Measurements from ENCODE around the gene PGF.

Gene PGF

DNA sequence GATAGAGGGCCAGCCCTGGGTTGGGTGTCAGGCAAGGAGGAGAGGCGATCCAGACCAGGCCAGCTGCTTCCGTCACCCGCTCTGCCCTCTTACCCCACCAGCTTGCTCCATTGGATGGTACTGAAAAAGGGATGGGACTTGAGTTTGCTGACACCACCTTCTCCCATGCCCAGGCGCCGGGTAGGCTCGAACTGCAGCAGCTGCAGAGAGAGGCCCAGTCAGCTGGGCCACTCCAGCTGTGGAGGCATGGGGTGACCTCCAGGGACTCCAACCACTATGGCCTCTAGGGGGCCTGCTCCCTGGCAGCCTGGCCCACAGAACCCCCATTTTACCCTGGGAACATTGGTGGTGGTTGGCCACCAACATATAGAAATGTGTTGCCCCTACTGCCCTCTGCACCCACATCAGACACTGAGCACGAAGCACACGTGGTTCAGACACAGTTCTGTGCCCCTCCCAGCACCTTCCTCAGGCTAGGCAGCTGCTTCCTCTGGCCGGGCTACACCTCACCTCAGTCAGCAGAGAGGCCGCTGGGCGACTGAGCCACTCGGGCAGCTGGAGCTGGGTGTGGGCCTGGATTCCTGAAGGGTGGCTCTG lies 48.4 kb downstream of the PGF start:
- no peak overlapping the region for H2BK12ac ChIP-seq (ENCODE audit: low read length)
- no peak overlapping the region for H3K4ac ChIP-seq (ENCODE audit: low read length)
- H4K91ac ChIP-seq (ENCODE audit: low read depth, low read length, poor library complexity) = no peak overlapping the region
- no CpG with 5 or more reads among the region's 12 CpGs for WGBS, 2 donors (ENCODE audit: extremely low coverage in 2 of 2, insufficient read length in 2 of 2, insufficient replicate concordance in 1 of 2)
- no peak overlapping the region for H3K4me2 ChIP-seq (ENCODE audit: insufficient read depth, low read length, poor library complexity, severe bottlenecking)
- peaks cover 3 to 4% of the 10 kb centered on the region in 2 donors for H3K4me1 ChIP-seq (ENCODE audit: control insufficient read depth in 2 of 2, insufficient read depth in 1 of 2, low read depth in 1 of 2, low read length in 2 of 2)
- no peaks in the 10 kb centered on the region for H3K27me3 ChIP-seq (ENCODE audit: control insufficient read depth in 3 of 3, insufficient read depth in 3 of 3, low read depth in 1 of 3, low read length in 3 of 3)
- no peak overlapping the region for H2BK120ac ChIP-seq (ENCODE audit: low read depth, low read length)
- H2AK5ac ChIP-seq (ENCODE audit: low read depth, low read length) = no peak overlapping the region
- DNase-seq (ENCODE audit: low spot score) = no peak
- no peak overlapping the region for H2BK15ac ChIP-seq (ENCODE audit: low read length)
- no peak overlapping the region for H3K27ac ChIP-seq (replicated peaks; ENCODE audit: low read length)
- H3K4me3 ChIP-seq (ENCODE audit: low read length in 2 of 2) = no peak overlapping the region
- peak overlapping the region; percentile 60 for H3K23ac ChIP-seq (ENCODE audit: low read depth, low read length, poor library complexity)
- no peaks in the 10 kb centered on the region for H3K9me3 ChIP-seq (replicated peaks in 1 of 2; ENCODE audit: control insufficient read depth in 2 of 2, insufficient read depth in 1 of 2, low read depth in 1 of 2, low read length in 2 of 2)
- H4K8ac ChIP-seq (ENCODE audit: low read depth, low read length) = no peak overlapping the region
- no peak overlapping the region for H2AFZ ChIP-seq (ENCODE audit: low read length)
- H2BK5ac ChIP-seq (ENCODE audit: low read length) = no peak overlapping the region
- no peak overlapping the region for H3K18ac ChIP-seq (ENCODE audit: low read length)
- peak overlapping the region; percentile 27 for H3K14ac ChIP-seq (ENCODE audit: low read length)
- H3K9ac ChIP-seq (ENCODE audit: low read depth, low read length, poor library complexity) = no peak overlapping the region
- H3K36me3 ChIP-seq (replicated peaks in 1 of 2; ENCODE audit: control insufficient read depth in 2 of 2, insufficient read depth in 2 of 2, low read length in 2 of 2) = peaks cover 15 to 46% of the 10 kb centered on the region in 2 donors
- no peaks in the 10 kb centered on the region for H3K79me1 ChIP-seq (ENCODE audit: low read depth, low read length)

DNA sequence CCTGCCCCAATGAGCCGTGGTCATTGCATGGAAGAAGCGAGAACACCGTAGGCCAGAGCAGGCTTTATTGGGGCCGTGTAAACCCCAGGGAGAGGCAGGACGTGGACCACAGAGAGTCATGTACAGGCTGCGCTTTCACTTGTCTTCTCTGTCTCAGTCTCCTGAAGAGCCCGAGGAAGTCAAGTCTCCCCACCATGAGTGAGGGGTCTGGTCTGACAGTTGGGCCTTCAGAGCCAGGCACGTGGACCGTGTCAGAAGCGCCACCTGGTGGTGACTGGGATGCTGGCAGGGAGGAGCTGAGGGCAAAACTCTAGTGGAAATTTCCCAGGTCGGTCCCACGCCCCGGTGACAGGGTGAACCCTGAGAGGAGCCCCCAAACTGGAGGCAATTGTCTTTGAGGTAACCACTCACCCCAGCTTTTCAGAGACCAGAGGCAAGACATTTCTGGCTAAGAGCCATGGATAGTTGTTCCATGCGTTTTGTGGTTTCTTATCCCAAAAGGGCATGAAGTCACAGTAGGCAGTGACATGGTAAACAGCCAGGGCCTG lies 49.7 kb downstream of the PGF start:
- Histone ChIP-seq H3K18ac (ENCODE audit: low read length) (no peak overlapping the region), H4K8ac (ENCODE audit: low read depth, low read length) (no peak overlapping the region), H3K9me3 (replicated peaks in 1 of 2; ENCODE audit: control insufficient read depth in 2 of 2, insufficient read depth in 1 of 2, low read depth in 1 of 2, low read length in 2 of 2) (no peaks in the 10 kb centered on the region), H3K4me3 (ENCODE audit: low read length in 2 of 2) (peak overlapping the region in 1 of 2 donors; percentile 13), H3K4me2 (ENCODE audit: insufficient read depth, low read length, poor library complexity, severe bottlenecking) (no peak overlapping the region), H4K91ac (ENCODE audit: low read depth, low read length, poor library complexity) (no peak overlapping the region), H3K9ac (ENCODE audit: low read depth, low read length, poor library complexity) (no peak overlapping the region), H2BK12ac (ENCODE audit: low read length) (no peak overlapping the region), H2BK5ac (ENCODE audit: low read length) (no peak overlapping the region), H2BK120ac (ENCODE audit: low read depth, low read length) (no peak overlapping the region), H3K79me1 (ENCODE audit: low read depth, low read length) (no peaks in the 10 kb centered on the region), H3K4me1 (ENCODE audit: control insufficient read depth in 2 of 2, insufficient read depth in 1 of 2, low read depth in 1 of 2, low read length in 2 of 2) (peaks cover 3 to 4% of the 10 kb centered on the region in 2 donors), H3K4ac (ENCODE audit: low read length) (no peak overlapping the region), H2BK15ac (ENCODE audit: low read length) (no peak overlapping the region), H3K27ac (replicated peaks; ENCODE audit: low read length) (no peak overlapping the region), H3K27me3 (ENCODE audit: control insufficient read depth in 3 of 3, insufficient read depth in 3 of 3, low read depth in 1 of 3, low read length in 3 of 3) (no peaks in the 10 kb centered on the region), H2AFZ (ENCODE audit: low read length) (no peak overlapping the region), H3K23ac (ENCODE audit: low read depth, low read length, poor library complexity) (no peak overlapping the region), H2AK5ac (ENCODE audit: low read depth, low read length) (no peak overlapping the region), H3K36me3 (replicated peaks in 1 of 2; ENCODE audit: control insufficient read depth in 2 of 2, insufficient read depth in 2 of 2, low read length in 2 of 2) (peaks cover 24 to 60% of the 10 kb centered on the region in 2 donors), H3K14ac (ENCODE audit: low read length) (peak overlapping the region; percentile 4)
- DNase-seq (ENCODE audit: low spot score) = peak; percentile 55
- no CpG with 5 or more reads among the region's 14 CpGs for WGBS, 2 donors (ENCODE audit: extremely low coverage in 2 of 2, insufficient read length in 2 of 2, insufficient replicate concordance in 1 of 2)

DNA sequence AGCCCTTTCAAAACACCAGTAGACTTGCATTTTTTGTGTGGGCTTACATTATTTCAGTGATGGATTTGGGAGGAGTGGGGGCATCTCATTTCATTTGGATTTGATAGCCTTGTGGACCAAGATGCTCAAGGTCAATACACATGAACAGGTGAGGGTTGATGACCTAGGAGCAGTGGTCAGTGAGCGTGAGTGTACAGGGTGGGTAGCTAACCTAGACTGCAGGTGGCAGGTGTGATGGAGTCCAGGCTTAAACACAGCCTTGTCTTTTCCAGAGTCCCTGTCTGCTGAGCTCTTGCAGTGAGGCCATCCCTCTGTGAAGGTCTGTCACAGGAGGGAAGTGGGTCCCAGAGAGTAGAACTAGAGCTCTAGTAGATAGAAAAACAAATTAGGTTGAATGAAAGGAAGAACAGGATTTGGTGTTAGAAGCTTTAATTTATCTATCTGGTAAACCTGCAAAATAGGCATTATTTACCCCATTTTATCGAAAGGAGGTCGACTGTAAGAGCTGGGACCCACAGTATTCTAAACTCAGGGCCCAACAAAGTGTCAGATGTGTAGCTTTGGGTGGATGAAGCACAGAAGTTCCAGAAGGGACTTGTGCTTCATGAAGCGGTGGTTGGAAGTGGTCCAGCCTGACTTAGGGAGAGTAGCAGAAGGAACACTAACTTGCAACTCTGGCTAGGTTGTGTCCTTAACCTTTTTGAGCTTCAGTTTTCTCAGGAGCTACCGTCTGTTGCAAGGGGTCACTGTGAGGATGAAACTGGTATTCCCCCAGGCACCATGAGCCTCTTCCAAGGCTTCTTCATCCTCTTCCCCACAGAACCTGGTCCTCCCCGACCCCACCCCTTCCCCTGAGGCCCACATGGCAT lies 50.5 kb downstream of the PGF start:
- no peak overlapping the region for H3K4me3 ChIP-seq (ENCODE audit: low read length in 2 of 2)
- no peak overlapping the region for H3K4me2 ChIP-seq (ENCODE audit: insufficient read depth, low read length, poor library complexity, severe bottlenecking)
- no peak overlapping the region for H2BK15ac ChIP-seq (ENCODE audit: low read length)
- no peaks in the 10 kb centered on the region for H3K9me3 ChIP-seq (replicated peaks in 1 of 2; ENCODE audit: control insufficient read depth in 2 of 2, insufficient read depth in 1 of 2, low read depth in 1 of 2, low read length in 2 of 2)
- H3K27me3 ChIP-seq (ENCODE audit: control insufficient read depth in 3 of 3, insufficient read depth in 3 of 3, low read depth in 1 of 3, low read length in 3 of 3) = no peaks in the 10 kb centered on the region
- no peak overlapping the region for H3K23ac ChIP-seq (ENCODE audit: low read depth, low read length, poor library complexity)
- no CpG with 5 or more reads among the region's 6 CpGs for WGBS, 2 donors (ENCODE audit: extremely low coverage in 2 of 2, insufficient read length in 2 of 2, insufficient replicate concordance in 1 of 2)
- H4K8ac ChIP-seq (ENCODE audit: low read depth, low read length) = no peak overlapping the region
- H3K4me1 ChIP-seq (ENCODE audit: control insufficient read depth in 2 of 2, insufficient read depth in 1 of 2, low read depth in 1 of 2, low read length in 2 of 2) = peaks cover 3 to 4% of the 10 kb centered on the region in 2 donors
- no peak overlapping the region for H3K14ac ChIP-seq (ENCODE audit: low read length)
- H2BK120ac ChIP-seq (ENCODE audit: low read depth, low read length) = no peak overlapping the region
- H3K79me1 ChIP-seq (ENCODE audit: low read depth, low read length) = no peaks in the 10 kb centered on the region
- no peak overlapping the region for H3K9ac ChIP-seq (ENCODE audit: low read depth, low read length, poor library complexity)
- no peak overlapping the region for H4K91ac ChIP-seq (ENCODE audit: low read depth, low read length, poor library complexity)
- no peak overlapping the region for H2BK12ac ChIP-seq (ENCODE audit: low read length)
- H3K18ac ChIP-seq (ENCODE audit: low read length) = no peak overlapping the region
- H2AFZ ChIP-seq (ENCODE audit: low read length) = no peak overlapping the region
- H2AK5ac ChIP-seq (ENCODE audit: low read depth, low read length) = no peak overlapping the region
- H3K36me3 ChIP-seq (replicated peaks in 1 of 2; ENCODE audit: control insufficient read depth in 2 of 2, insufficient read depth in 2 of 2, low read length in 2 of 2) = peaks cover 31 to 68% of the 10 kb centered on the region in 2 donors
- no peak overlapping the region for H3K27ac ChIP-seq (replicated peaks; ENCODE audit: low read length)
- H3K4ac ChIP-seq (ENCODE audit: low read length) = no peak overlapping the region
- H2BK5ac ChIP-seq (ENCODE audit: low read length) = no peak overlapping the region
- no peak for DNase-seq (ENCODE audit: low spot score)
